NCI-H510A treated with DMSO at 0.1 percent for 48 hours (cell line): ENCODE results near the gene NOMO2.
"Not testable (repeated sequence)": the region's sequence is repeated elsewhere in the genome, so short reads cannot be mapped to it uniquely, and the experiment has no call there.

Experiments used
- DNase-seq: peaks from one replicate; lab custom pipeline; 2025; lab: John Stamatoyannopoulos, UW

NOMO2 gene

GRCh38 chr16:18577942-18578341, 16.0 kb upstream of the NOMO2 start:
- not testable (repeated sequence) for DNase-seq

- DNase-seq = not testable (repeated sequence)
Measured at GRCh38 chr16:18575945-18576344, 14.0 kb upstream of the NOMO2 start.

- DNase-seq = not testable (repeated sequence)
Measured at GRCh38 chr16:18575298-18575917, 13.5 kb upstream of the NOMO2 start.

GRCh38 chr16:18573887-18574286, 12.0 kb upstream of the NOMO2 start:
- not testable (repeated sequence) for DNase-seq

- DNase-seq = not testable (repeated sequence)
Measured at GRCh38 chr16:18572973-18573372, 11.1 kb upstream of the NOMO2 start.

- not testable (repeated sequence) for DNase-seq
Measured at GRCh38 chr16:18571307-18571850, 9.5 kb upstream of the NOMO2 start.

- not testable (repeated sequence) for DNase-seq
Measured at GRCh38 chr16:18570529-18571306, 8.8 kb upstream of the NOMO2 start.

GRCh38 chr16:18560416-18561220, 1.3 kb downstream of the NOMO2 start:
- DNase-seq = not testable (repeated sequence)

- not testable (repeated sequence) for DNase-seq
Measured at GRCh38 chr16:18553671-18554070, 8.2 kb downstream of the NOMO2 start.

GRCh38 chr16:18547382-18547781, 14.5 kb downstream of the NOMO2 start:
- not testable (repeated sequence) for DNase-seq

GRCh38 chr16:18546853-18547252, 15.0 kb downstream of the NOMO2 start:
- DNase-seq = not testable (repeated sequence)

- not testable (repeated sequence) for DNase-seq
Measured at GRCh38 chr16:18544232-18545081, 17.4 kb downstream of the NOMO2 start.

GRCh38 chr16:18541912-18542311, 20.0 kb downstream of the NOMO2 start:
- not testable (repeated sequence) for DNase-seq

- not testable (repeated sequence) for DNase-seq
Measured at GRCh38 chr16:18537004-18537403, 24.9 kb downstream of the NOMO2 start.

GRCh38 chr16:18535519-18536168, 26.3 kb downstream of the NOMO2 start:
- not testable (repeated sequence) for DNase-seq

- not testable (repeated sequence) for DNase-seq
Measured at GRCh38 chr16:18534308-18534707, 27.6 kb downstream of the NOMO2 start.

- DNase-seq = not testable (repeated sequence)
Measured at GRCh38 chr16:18531323-18531722, 30.6 kb downstream of the NOMO2 start.

GRCh38 chr16:18530329-18530728, 31.6 kb downstream of the NOMO2 start:
- DNase-seq = not testable (repeated sequence)

GRCh38 chr16:18526547-18526946, 35.4 kb downstream of the NOMO2 start:
- DNase-seq = not testable (repeated sequence)

GRCh38 chr16:18525882-18526482, 35.9 kb downstream of the NOMO2 start:
- not testable (repeated sequence) for DNase-seq
